WTC11 (cell line): ENCODE data around the gene MYO19. TPM values are rescaled to one million over a fixed set of nuclear protein-coding genes. Genes with fewer than 3 reads are reported as not detected.

ENCODE experiments used
- ATF6 ChIP-seq: sonication (generic); formaldehyde crosslinking; IDR thresholded peaks from 2 replicates; pipeline ENCODE4 v1.8.1; 2023; ENCODE audit warnings: mild to moderate bottlenecking, missing genetic modification reagents
- CREM ChIP-seq: sonication (generic); formaldehyde crosslinking; IDR thresholded peaks from 2 replicates; pipeline ENCODE4 v1.8.1; 2022; ENCODE audit warnings: mild to moderate bottlenecking, missing genetic modification reagents, moderate library complexity
- ESRRA ChIP-seq: sonication (generic); formaldehyde crosslinking; IDR thresholded peaks from 2 replicates; pipeline ENCODE4 v1.8.1; 2022; ENCODE audit warnings: mild to moderate bottlenecking, missing genetic modification reagents, borderline replicate concordance
- ETV6 ChIP-seq: sonication (generic); formaldehyde crosslinking; IDR thresholded peaks from 2 replicates; pipeline ENCODE4 v1.8.1; 2022; ENCODE audit warnings: mild to moderate bottlenecking, missing genetic modification reagents
- FOXJ3 ChIP-seq: sonication (generic); formaldehyde crosslinking; IDR thresholded peaks from 2 replicates; pipeline ENCODE4 v1.9.0; 2021; ENCODE audit warnings: missing genetic modification reagents, mild to moderate bottlenecking, borderline replicate concordance
- FOXP1 ChIP-seq: sonication (generic); formaldehyde crosslinking; IDR thresholded peaks from 2 replicates; pipeline ENCODE4 v1.8.0; 2022; ENCODE audit warnings: missing genetic modification reagents, mild to moderate bottlenecking, moderate library complexity, borderline replicate concordance
- IRF2 ChIP-seq: sonication (generic); formaldehyde crosslinking; IDR thresholded peaks from 2 replicates; pipeline ENCODE4 v1.8.0; 2022; ENCODE audit warnings: low read depth, missing genetic modification reagents, borderline replicate concordance
- MAX ChIP-seq: sonication (generic); formaldehyde crosslinking; IDR thresholded peaks from 2 replicates; pipeline ENCODE4 v1.8.0; 2022; ENCODE audit warnings: mild to moderate bottlenecking, missing genetic modification reagents
- MXD4 ChIP-seq: fragments of 250-450 bp; sonication (Bioruptor Pico); IDR thresholded peaks from 2 replicates; pipeline ENCODE4 v1.8.0; 2021; ENCODE audit warnings: mild to moderate bottlenecking, moderate library complexity, borderline replicate concordance
- MYBL2 ChIP-seq: sonication (generic); formaldehyde crosslinking; IDR thresholded peaks from 2 replicates; pipeline ENCODE4 v1.8.1; 2023; ENCODE audit warnings: mild to moderate bottlenecking, moderate library complexity, missing genetic modification reagents
- NFYB ChIP-seq: sonication (generic); formaldehyde crosslinking; conservative IDR thresholded peaks from 2 replicates; pipeline ENCODE4 v1.8.0; 2022; ENCODE audit warnings: low read depth, missing genetic modification reagents
- NR1H2 ChIP-seq: sonication (generic); formaldehyde crosslinking; IDR thresholded peaks from 2 replicates; pipeline ENCODE4 v1.9.0; 2021; ENCODE audit warnings: mild to moderate bottlenecking, moderate library complexity, missing genetic modification reagents
- PRDM15 ChIP-seq: sonication (generic); formaldehyde crosslinking; IDR thresholded peaks from 2 replicates; pipeline ENCODE4 v1.8.0; 2022; ENCODE audit warnings: missing genetic modification reagents
- SOX15 ChIP-seq: fragments of 250-450 bp; sonication (Bioruptor Pico); IDR thresholded peaks from 2 replicates; pipeline ENCODE4 v1.9.0; 2021; ENCODE audit warnings: mild to moderate bottlenecking
- TEAD4 ChIP-seq: sonication (generic); formaldehyde crosslinking; IDR thresholded peaks from 2 replicates; pipeline ENCODE4 v1.8.0; 2022; ENCODE audit warnings: mild to moderate bottlenecking, missing genetic modification reagents
- TP53 ChIP-seq: sonication (generic); formaldehyde crosslinking; IDR thresholded peaks from 2 replicates; pipeline ENCODE4 v1.8.1; 2023; ENCODE audit warnings: mild to moderate bottlenecking, missing genetic modification reagents
- USF1 ChIP-seq: sonication (generic); formaldehyde crosslinking; IDR thresholded peaks from 2 replicates; pipeline ENCODE4 v1.8.0; 2022; ENCODE audit warnings: mild to moderate bottlenecking, missing genetic modification reagents
- ZMAT4 ChIP-seq: fragments of 250-450 bp; sonication (Bioruptor Pico); IDR thresholded peaks from 2 replicates; pipeline ENCODE4 v1.9.0; 2021; ENCODE audit warnings: mild to moderate bottlenecking
- ZNF121 ChIP-seq: sonication (generic); formaldehyde crosslinking; IDR thresholded peaks from 2 replicates; pipeline ENCODE4 v1.8.0; 2023; ENCODE audit warnings: missing genetic modification reagents
- ZNF219 ChIP-seq: sonication (generic); formaldehyde crosslinking; IDR thresholded peaks from 2 replicates; pipeline ENCODE4 v1.8.0; 2023; ENCODE audit warnings: missing genetic modification reagents, mild to moderate bottlenecking, borderline replicate concordance
- ZNF281 ChIP-seq: sonication (generic); formaldehyde crosslinking; IDR thresholded peaks from 2 replicates; pipeline ENCODE4 v1.8.0; 2023; ENCODE audit warnings: mild to moderate bottlenecking, missing genetic modification reagents
- ZNF317 ChIP-seq: sonication (generic); formaldehyde crosslinking; IDR thresholded peaks from 2 replicates; pipeline ENCODE4 v1.8.1; 2023; ENCODE audit warnings: low read depth, mild to moderate bottlenecking, moderate library complexity, missing genetic modification reagents, borderline replicate concordance
- ZNF416 ChIP-seq: fragments of 250-450 bp; sonication (Bioruptor Pico); IDR thresholded peaks from 2 replicates; pipeline ENCODE4 v1.9.0; 2021; ENCODE audit warnings: mild to moderate bottlenecking, inconsistent platforms
- ZNF423 ChIP-seq: fragments of 250-450 bp; sonication (Bioruptor Pico); IDR thresholded peaks from 2 replicates; pipeline ENCODE4 v2.1.2; 2022; ENCODE audit warnings: mild to moderate bottlenecking, moderate library complexity
- total RNA-seq: library from RNA; stranded (reverse); gene quantifications from 3 replicates; pipeline ENCODE4 v1.2.3, GENCODE V29; 2021

MYO19 gene
- total RNA-seq, 1 experiment from 2014 or later = 146 TPM

- TF ChIP-seq ZNF317 (CRISPR knock-in tag) (no peak), MXD4 (CRISPR knock-in tag) (no peak), TEAD4 (peak; percentile 64; the same call in 1 of the 2 replicates), ZNF281 (CRISPR knock-in tag) (0 out of 2 replicates have a peak, but pooled peaks have one; percentile 37), NFYB (0 out of 2 replicates have a peak, but pooled peaks have one; percentile 8), NR1H2 (no peak), ETV6 (CRISPR knock-in tag) (peak; percentile 85; the same call in 1 of the 2 replicates), USF1 (0 out of 2 replicates have a peak, but pooled peaks have one; percentile 51), FOXJ3 (no peak), ZMAT4 (CRISPR knock-in tag) (no peak), ZNF423 (CRISPR knock-in tag) (no peak), ZNF219 (CRISPR knock-in tag) (0 out of 2 replicates have a peak, but pooled peaks have one; percentile 59), PRDM15 (CRISPR knock-in tag) (peak; percentile 83), MAX (CRISPR knock-in tag) (peak; percentile 71), ESRRA (CRISPR knock-in tag) (peak; percentile 74; the same call in 1 of the 2 replicates), MYBL2 (CRISPR knock-in tag) (peak; percentile 55; the same call in 1 of the 2 replicates), ZNF416 (no peak), IRF2 (CRISPR knock-in tag) (no peak), ATF6 (CRISPR knock-in tag) (no peak), FOXP1 (CRISPR knock-in tag) (peak; percentile 73; the same call in 1 of the 2 replicates), TP53 (CRISPR knock-in tag) (peak; percentile 92), ZNF121 (CRISPR knock-in tag) (peak; percentile 82), CREM (CRISPR knock-in tag) (peak; percentile 73; the same call in 1 of the 2 replicates), SOX15 (CRISPR knock-in tag) (no peak)
Observed at GRCh38 chr17:36463916-36464764, 70.5 kb downstream of the MYO19 start (continued).
